ENCODE data around the gene TEX54. TPM values are rescaled to one million over a fixed set of nuclear protein-coding genes. Genes with fewer than 3 reads are reported as not detected.
A peak's percentile ranks its signal among the peaks of the same experiment; 100 is the strongest.

TEX54 gene
- total and polyA plus RNA-seq, 8 donors = not detected

GRCh38 chr11:62789576-62789975 lies 43.1 kb downstream of the TEX54 start:
- H3K9me3 ChIP-seq = no peaks in the 10 kb centered on the region
- H3K27ac ChIP-seq = peak overlapping the region in 2 of 5 donors; percentile 88 to 93
- peaks cover 16 to 54% (median 43%) of the 10 kb centered on the region in 4 donors for H3K36me3 ChIP-seq
- no peak for DNase-seq
- H3K4me1 ChIP-seq = peaks cover 45 to 66% (median 64%) of the 10 kb centered on the region in 4 donors
- no peak for TF ChIP-seq EP300 (IDR thresholded peaks at IDR 0.05)
- TF ChIP-seq CTCF (IDR thresholded peaks at IDR 0.05) = no peak
- no peak for TF ChIP-seq POLR2A (IDR thresholded peaks at IDR 0.05)
- TF ChIP-seq POLR2AphosphoS5 (IDR thresholded peaks at IDR 0.05) = no peak
- 45 to 52% (median 51%) methylated on average over 2 to 3 of the region's 3 CpGs for WGBS, 5 donors
- no peak overlapping the region for H3K4me3 ChIP-seq
- intact Hi-C loops (cut with DNase I; ENCODE audit: low total_unique reads) = loop anchor here (10.0 kb wide), 1 partner anchor 45 kb away; the partner anchor contains the start of genes STX5, TEX54 and WDR74
- no peaks in the 10 kb centered on the region for H3K27me3 ChIP-seq

GRCh38 chr11:62788991-62789390 lies 43.6 kb downstream of the TEX54 start:
- peak overlapping the region in 1 of 4 donors; percentile 66 for H3K4me3 ChIP-seq
- WGBS, 5 donors = 57 to 71% (median 65%) methylated on average over 4 to 5 of the region's 5 CpGs
- peaks cover 45 to 66% (median 64%) of the 10 kb centered on the region in 4 donors for H3K4me1 ChIP-seq
- H3K27ac ChIP-seq = peak overlapping the region in 4 of 5 donors; percentile 92 to 99 (median 94)
- H3K36me3 ChIP-seq = peaks cover 11 to 48% (median 38%) of the 10 kb centered on the region in 4 donors
- DNase-seq = no peak
- H3K27me3 ChIP-seq = no peaks in the 10 kb centered on the region
- intact Hi-C loops (cut with DNase I; ENCODE audit: low total_unique reads) = loop anchor here (10.0 kb wide), 1 partner anchor 46 kb away; the partner anchor contains the start of genes STX5, TEX54 and WDR74
- no peaks in the 10 kb centered on the region for H3K9me3 ChIP-seq
- TF ChIP-seq POLR2AphosphoS5 (IDR thresholded peaks at IDR 0.05) (no peak), CTCF (IDR thresholded peaks at IDR 0.05) (no peak), EP300 (IDR thresholded peaks at IDR 0.05) (no peak), POLR2A (IDR thresholded peaks at IDR 0.05) (no peak)

- H3K4me3 ChIP-seq = peak within 1 kb of the TSS; percentile 62 to 100 (median 82)
- 0 to 1% (median 0%) methylated on average over 49 to 88 of the region's 88 CpGs for WGBS, 5 donors
- H3K27ac ChIP-seq = peak within 1 kb of the TSS; percentile 92 to 99 (median 94)
- H3K9me3 ChIP-seq = no peaks in the 10 kb centered on the region
- peak; percentile 95 to 100 (median 97) for TF ChIP-seq POLR2AphosphoS5 (IDR thresholded peaks at IDR 0.05)
- peak in 2 of 4 donors; percentile 87 to 96 for TF ChIP-seq POLR2A (IDR thresholded peaks at IDR 0.05)
- no peak for TF ChIP-seq EP300 (IDR thresholded peaks at IDR 0.05)
- peak in 2 of 7 experiments; percentile 30 to 43 for TF ChIP-seq CTCF (IDR thresholded peaks at IDR 0.05)
- H3K36me3 ChIP-seq = peaks cover 16 to 45% (median 32%) of the 10 kb centered on the region in 4 donors
- peak; percentile 99 to 100 for DNase-seq
- intact Hi-C loops (cut with DNase I; ENCODE audit: low total_unique reads) = loop anchor here (10.0 kb wide), 1 partner anchor 48 kb away; the partner anchor contains the start of genes STX5, TEX54 and WDR74
- H3K27me3 ChIP-seq = no peaks in the 10 kb centered on the region
- peaks cover 41 to 61% (median 54%) of the 10 kb centered on the region in 4 donors for H3K4me1 ChIP-seq
Measured at GRCh38 chr11:62787005-62787759, 45.5 kb downstream of the TEX54 start, which contains the start of gene TMEM179B. Gene TMEM179B, plus strand, starts transcription at chr11:62787402. Its CDS starts 30 bp downstream, at chr11:62787432.

- Histone ChIP-seq H3K9me3 (no peaks in the 10 kb centered on the region), H3K27me3 (no peaks in the 10 kb centered on the region), H3K4me3 (peak overlapping the region; percentile 62 to 100 (median 82)), H3K4me1 (peaks cover 38 to 54% (median 49%) of the 10 kb centered on the region in 4 donors), H3K36me3 (peaks cover 20 to 50% (median 36%) of the 10 kb centered on the region in 4 donors), H3K27ac (peak overlapping the region; percentile 92 to 99 (median 94))
- intact Hi-C loops (cut with DNase I; ENCODE audit: low total_unique reads) = loop anchor here (10.0 kb wide), 1 partner anchor 48 kb away; the partner anchor contains the start of genes STX5, TEX54 and WDR74
- TF ChIP-seq POLR2AphosphoS5 (IDR thresholded peaks at IDR 0.05) (peak; percentile 12 to 76 (median 45)), EP300 (IDR thresholded peaks at IDR 0.05) (no peak), CTCF (IDR thresholded peaks at IDR 0.05) (peak in 6 of 7 experiments; percentile 78 to 99 (median 95)), POLR2A (IDR thresholded peaks at IDR 0.05) (no peak)
- DNase-seq = peak; percentile 93 to 96
- 0 to 1% (median 1%) methylated on average over 20 to 51 of the region's 51 CpGs for WGBS, 5 donors
Measured at GRCh38 chr11:62786318-62787004, 46.2 kb downstream of the TEX54 start.

All from stomach (tissue), 9 donors.